ENCODE measurements around the gene HLA-DQA1. TPM values are rescaled to one million over a fixed set of nuclear protein-coding genes. Genes with fewer than 3 reads are reported as not detected.

Gene HLA-DQA1
- total RNA-seq, 1 experiment from 2014 or later = 12.9 TPM

DNA sequence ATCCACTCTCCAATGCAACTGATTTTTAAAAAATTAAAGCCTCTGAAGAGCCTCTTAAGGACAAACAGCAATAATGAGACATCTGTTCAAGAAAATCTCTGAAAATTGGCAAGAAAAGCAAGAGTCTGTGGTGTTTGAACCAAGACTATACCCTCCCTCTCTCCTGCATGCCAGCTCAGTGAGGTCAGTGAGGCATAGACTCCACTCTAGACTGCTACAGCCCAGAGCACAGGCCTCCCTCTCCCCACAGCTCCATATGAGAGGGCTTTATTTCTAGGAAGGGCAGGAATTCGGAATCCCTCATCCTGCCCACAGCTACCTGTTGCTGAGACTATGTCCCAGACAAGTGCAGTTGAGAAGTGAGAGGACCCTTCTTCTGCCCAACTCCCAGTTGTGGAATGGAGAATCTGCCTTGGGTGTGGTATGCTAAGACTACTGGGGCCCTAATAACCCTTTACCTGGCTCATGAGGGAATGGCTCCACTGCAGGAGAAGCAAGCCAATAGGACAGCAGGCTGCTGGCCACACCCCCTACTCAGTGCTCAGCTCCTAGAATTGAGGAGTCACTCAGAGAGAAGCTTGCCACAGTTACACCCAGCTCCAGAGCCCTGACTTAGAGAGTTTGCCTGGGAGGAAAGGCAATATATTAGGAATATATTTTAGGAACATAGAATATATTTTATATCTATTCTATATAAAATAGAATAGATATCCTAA, 22.7 kb upstream of the HLA-DQA1 start:
- H3K9me3 Mint-ChIP-seq (ENCODE audit: low read depth, unreplicated experiment) = peaks cover 2% of the 10 kb centered on the region
- H3K36me3 Mint-ChIP-seq (ENCODE audit: insufficient read depth, unreplicated experiment) = no peaks in the 10 kb centered on the region
- no TSS peak for BruUV-seq (replicated peaks)
- peaks cover 16% of the 10 kb centered on the region for H3K4me1 Mint-ChIP-seq (ENCODE audit: low read depth, unreplicated experiment)
- CTCF ChIA-PET = interaction anchor here (0.7 kb wide), 1 partner anchor 800 kb away, joined by 3 read pairs; no protein-coding TSS in a partner anchor
- no peak overlapping the region for H3K27ac Mint-ChIP-seq (ENCODE audit: unreplicated experiment)
- no peak for DNase-seq
- no peaks in the 10 kb centered on the region for H3K27me3 Mint-ChIP-seq (ENCODE audit: unreplicated experiment)
- TF ChIP-seq, protein P1, sequence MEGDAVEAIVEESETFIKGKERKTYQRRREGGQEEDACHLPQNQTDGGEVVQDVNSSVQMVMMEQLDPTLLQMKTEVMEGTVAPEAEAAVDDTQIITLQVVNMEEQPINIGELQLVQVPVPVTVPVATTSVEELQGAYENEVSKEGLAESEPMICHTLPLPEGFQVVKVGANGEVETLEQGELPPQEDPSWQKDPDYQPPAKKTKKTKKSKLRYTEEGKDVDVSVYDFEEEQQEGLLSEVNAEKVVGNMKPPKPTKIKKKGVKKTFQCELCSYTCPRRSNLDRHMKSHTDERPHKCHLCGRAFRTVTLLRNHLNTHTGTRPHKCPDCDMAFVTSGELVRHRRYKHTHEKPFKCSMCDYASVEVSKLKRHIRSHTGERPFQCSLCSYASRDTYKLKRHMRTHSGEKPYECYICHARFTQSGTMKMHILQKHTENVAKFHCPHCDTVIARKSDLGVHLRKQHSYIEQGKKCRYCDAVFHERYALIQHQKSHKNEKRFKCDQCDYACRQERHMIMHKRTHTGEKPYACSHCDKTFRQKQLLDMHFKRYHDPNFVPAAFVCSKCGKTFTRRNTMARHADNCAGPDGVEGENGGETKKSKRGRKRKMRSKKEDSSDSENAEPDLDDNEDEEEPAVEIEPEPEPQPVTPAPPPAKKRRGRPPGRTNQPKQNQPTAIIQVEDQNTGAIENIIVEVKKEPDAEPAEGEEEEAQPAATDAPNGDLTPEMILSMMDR (IDR thresholded peaks at IDR 0.05; ENCODE audit: unreplicated experiment) = no peak
- H3K4me3 Mint-ChIP-seq (ENCODE audit: low read depth, unreplicated experiment) = no peak overlapping the region
- intact Hi-C loops (cut with micrococcal nuclease; ENCODE audit: unreplicated experiment) = no loop called here

DNA sequence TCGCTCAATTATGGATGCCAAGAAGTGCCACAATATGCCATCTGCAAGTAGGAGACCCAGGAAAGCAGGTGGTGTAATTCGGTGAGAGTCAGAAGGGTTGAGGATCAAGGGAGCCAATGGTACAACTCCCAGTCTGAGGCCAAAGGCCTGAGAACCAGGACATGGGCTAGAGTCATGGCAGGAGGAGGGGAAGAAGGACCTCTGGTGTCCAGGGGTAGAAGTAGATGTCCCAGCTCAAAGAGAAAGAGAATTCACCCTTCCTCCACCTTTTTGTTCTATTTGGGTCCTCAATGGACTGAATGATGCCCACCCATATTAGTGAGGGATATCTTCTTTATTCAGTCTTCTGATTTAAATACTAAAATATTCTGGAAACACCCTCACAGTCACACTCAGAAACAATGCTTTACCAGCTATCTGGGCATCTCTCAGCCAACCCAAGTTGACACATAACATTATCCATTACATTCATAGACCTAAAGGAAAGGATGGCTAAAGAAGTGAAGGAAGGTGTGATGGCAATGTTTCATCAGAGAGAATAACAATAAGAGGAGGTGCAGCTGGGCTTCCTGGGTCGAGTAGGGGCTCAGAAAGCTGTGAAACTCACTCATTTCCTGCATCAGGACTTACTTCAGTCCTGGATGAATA, 21.2 kb upstream of the HLA-DQA1 start:
- intact Hi-C loops (cut with micrococcal nuclease; ENCODE audit: unreplicated experiment) = no loop called here
- H3K27ac Mint-ChIP-seq (ENCODE audit: unreplicated experiment) = no peak overlapping the region
- H3K27me3 Mint-ChIP-seq (ENCODE audit: unreplicated experiment) = no peaks in the 10 kb centered on the region
- TF ChIP-seq, protein P1 (IDR thresholded peaks at IDR 0.05; ENCODE audit: unreplicated experiment) = no peak
- no peak for DNase-seq
- no peaks in the 10 kb centered on the region for H3K36me3 Mint-ChIP-seq (ENCODE audit: insufficient read depth, unreplicated experiment)
- CTCF ChIA-PET = no interaction called here
- no peak overlapping the region for H3K4me3 Mint-ChIP-seq (ENCODE audit: low read depth, unreplicated experiment)
- H3K9me3 Mint-ChIP-seq (ENCODE audit: low read depth, unreplicated experiment) = peaks cover 2% of the 10 kb centered on the region
- peaks cover 16% of the 10 kb centered on the region for H3K4me1 Mint-ChIP-seq (ENCODE audit: low read depth, unreplicated experiment)
- no TSS peak for BruUV-seq (replicated peaks)

- CTCF ChIA-PET = no interaction called here
- Mint-ChIP-seq H3K4me3 (ENCODE audit: low read depth, unreplicated experiment) (no peak overlapping the region), H3K9me3 (ENCODE audit: low read depth, unreplicated experiment) (no peaks in the 10 kb centered on the region), H3K36me3 (ENCODE audit: insufficient read depth, unreplicated experiment) (no peaks in the 10 kb centered on the region), H3K4me1 (ENCODE audit: low read depth, unreplicated experiment) (peaks cover 13% of the 10 kb centered on the region), H3K27me3 (ENCODE audit: unreplicated experiment) (no peaks in the 10 kb centered on the region), H3K27ac (ENCODE audit: unreplicated experiment) (no peak overlapping the region)
- BruUV-seq (replicated peaks) = no TSS peak
- intact Hi-C loops (cut with micrococcal nuclease; ENCODE audit: unreplicated experiment) = no loop called here
- no peak for DNase-seq
- TF ChIP-seq, protein P1 (IDR thresholded peaks at IDR 0.05; ENCODE audit: unreplicated experiment) = no peak
Measured at GRCh38 chr6:32617751-32618150, 19.5 kb upstream of the HLA-DQA1 start.

DNA sequence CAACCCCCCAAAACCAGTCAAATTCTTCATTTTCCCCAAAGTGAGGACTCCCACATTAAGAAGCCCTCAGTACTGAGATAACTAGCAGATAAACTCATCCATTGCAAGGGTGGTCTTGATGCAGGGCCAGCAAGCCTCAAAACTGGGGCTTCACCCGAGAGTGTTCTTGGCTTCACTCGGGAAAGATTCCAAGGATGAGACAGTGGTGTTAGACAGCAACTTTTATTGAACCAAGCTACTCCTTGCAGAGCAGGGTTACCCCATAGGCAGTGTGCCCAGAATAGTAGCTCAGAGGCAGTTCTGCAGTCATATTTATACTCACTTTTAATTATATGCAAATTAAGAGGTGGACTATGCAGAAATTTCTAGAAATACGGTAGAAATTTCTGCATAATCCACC, 15.8 kb upstream of the HLA-DQA1 start:
- Mint-ChIP-seq H3K4me1 (ENCODE audit: low read depth, unreplicated experiment) (peaks cover 20% of the 10 kb centered on the region), H3K27ac (ENCODE audit: unreplicated experiment) (no peak overlapping the region), H3K9me3 (ENCODE audit: low read depth, unreplicated experiment) (no peaks in the 10 kb centered on the region), H3K4me3 (ENCODE audit: low read depth, unreplicated experiment) (no peak overlapping the region), H3K36me3 (ENCODE audit: insufficient read depth, unreplicated experiment) (no peaks in the 10 kb centered on the region), H3K27me3 (ENCODE audit: unreplicated experiment) (no peaks in the 10 kb centered on the region)
- no TSS peak for BruUV-seq (replicated peaks)
- no peak for DNase-seq
- TF ChIP-seq, protein P1 (IDR thresholded peaks at IDR 0.05; ENCODE audit: unreplicated experiment) = no peak
- CTCF ChIA-PET = interaction anchor here (0.6 to 2.4 kb wide), 3 partner anchors 70 to 98 kb away, joined by 3 to 21 read pairs (median 14); no protein-coding TSS in a partner anchor
- intact Hi-C loops (cut with micrococcal nuclease; ENCODE audit: unreplicated experiment) = no loop called here
